ENCODE results near the gene LMX1B.
A peak's percentile ranks its signal among the peaks of the same experiment; 100 is the strongest.
"Not testable (repeated sequence)": the region's sequence is repeated elsewhere in the genome, so short reads cannot be mapped to it uniquely, and the experiment has no call there.

The LMX1B gene

GRCh38 chr9:126633881-126634558 lies 20.3 kb downstream of the LMX1B start:
- DNase-seq (ENCODE audit: low spot score) = no peak

GRCh38 chr9:126635061-126635460 lies 21.3 kb downstream of the LMX1B start:
- no peak for DNase-seq (ENCODE audit: low spot score)

GRCh38 chr9:126635661-126636439 lies 22.1 kb downstream of the LMX1B start:
- DNase-seq (ENCODE audit: low spot score) = no peak

GRCh38 chr9:126636983-126637798 lies 23.5 kb downstream of the LMX1B start:
- DNase-seq (ENCODE audit: low spot score) = peak; percentile 73

DNA sequence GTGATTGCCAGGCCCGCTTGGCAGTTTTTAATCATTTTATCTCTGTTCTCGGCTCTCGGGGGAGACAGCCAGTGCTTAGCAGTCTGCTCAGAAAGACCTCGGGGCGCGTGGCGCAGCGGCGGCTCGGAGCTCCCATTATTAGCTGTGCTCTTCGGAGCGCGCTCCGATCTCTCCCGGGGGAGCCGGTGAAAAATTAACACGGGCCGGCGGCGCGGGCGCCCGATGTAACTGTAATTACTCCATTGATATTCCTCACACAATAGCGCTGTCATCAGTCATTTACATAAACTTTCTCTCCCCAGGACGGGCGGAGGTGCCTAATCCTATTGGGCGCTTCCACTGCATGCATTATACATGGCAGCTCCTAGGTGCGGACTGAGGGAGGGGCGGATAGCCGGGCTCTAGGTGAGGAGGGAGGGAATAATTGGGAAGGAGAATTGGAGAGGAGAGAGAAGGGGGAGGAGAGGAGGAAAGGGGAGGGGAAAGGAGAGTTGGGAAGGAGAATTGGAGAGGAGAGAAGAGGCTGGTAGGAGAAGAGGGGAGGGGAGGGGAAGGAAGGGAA lies 24.9 kb downstream of the LMX1B start:
- DNase-seq (ENCODE audit: low spot score) = no peak

DNA sequence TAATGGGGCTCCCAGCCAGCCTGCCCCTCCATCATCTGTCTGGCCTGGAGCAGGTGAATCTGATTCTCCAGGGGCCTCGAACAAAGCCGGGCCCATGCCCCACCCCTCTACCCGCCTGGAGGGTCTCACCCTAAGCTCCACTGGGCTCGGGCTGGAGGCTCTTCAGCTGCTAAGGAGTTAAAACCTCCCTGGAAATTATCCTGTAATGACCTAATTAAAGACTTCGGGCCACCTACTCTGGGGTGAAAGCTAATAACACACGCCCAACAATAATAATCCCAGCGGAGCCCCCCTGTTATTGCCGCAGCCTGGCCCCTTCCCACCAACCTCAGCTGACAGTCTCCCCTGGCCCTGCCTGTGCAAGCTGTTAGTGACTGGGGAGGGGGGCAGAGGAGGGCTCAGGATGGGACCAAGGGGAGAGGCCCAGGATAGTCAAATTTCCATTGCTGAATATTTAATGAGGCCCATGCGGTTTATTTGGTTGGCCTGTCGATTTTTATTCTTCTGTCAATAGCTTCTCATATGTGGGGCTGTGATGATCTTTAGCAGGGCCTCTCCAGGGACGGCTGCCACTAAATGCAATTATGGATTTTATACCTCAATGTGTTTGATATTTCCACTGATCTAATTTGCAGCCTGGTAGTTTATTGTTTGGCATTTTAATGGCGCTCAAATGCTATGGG lies 25.7 kb downstream of the LMX1B start:
- DNase-seq (ENCODE audit: low spot score) = no peak

DNA sequence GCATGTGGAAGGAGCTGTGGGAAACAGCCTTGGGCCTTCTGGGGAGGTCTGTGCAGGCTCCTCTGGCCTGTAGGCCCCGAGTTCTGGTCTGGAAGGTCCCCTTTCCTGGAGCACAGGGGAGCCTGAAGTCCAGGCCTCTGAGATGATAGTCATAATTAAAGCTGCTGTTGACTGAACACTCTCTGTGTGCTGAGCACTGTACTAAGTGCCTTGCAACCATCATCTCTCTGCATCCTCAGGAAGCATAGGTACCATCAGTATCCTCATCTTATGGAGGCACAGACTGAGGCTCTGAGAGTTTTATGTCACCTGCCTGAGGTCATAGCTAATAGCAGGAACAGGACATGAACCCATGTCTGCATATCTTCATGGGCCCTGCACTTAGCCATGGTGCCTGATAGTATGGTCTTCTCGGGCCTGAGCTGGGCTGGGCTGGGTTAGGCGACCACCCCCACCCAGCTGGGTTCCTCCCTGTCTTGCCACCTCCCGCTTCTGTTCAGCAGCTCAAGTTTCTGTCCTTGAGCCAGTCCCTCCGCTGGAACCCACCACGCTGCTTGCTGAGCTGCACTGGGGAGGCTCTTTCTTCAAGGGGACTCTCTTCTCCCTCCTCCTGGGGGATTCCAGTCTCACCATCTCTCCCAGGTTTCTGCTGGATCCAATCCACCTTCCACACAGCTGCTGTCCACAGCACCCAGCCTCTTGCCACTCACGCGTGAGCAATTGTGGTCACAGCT lies 27.6 kb downstream of the LMX1B start:
- DNase-seq (ENCODE audit: low spot score) = no peak

- no peak for DNase-seq (ENCODE audit: low spot score)
These were observed 28.4 kb downstream of the LMX1B start for GRCh38 chr9:126642010-126642744.

GRCh38 chr9:126642839-126643238 lies 29.1 kb downstream of the LMX1B start:
- DNase-seq (ENCODE audit: low spot score) = no peak

DNA sequence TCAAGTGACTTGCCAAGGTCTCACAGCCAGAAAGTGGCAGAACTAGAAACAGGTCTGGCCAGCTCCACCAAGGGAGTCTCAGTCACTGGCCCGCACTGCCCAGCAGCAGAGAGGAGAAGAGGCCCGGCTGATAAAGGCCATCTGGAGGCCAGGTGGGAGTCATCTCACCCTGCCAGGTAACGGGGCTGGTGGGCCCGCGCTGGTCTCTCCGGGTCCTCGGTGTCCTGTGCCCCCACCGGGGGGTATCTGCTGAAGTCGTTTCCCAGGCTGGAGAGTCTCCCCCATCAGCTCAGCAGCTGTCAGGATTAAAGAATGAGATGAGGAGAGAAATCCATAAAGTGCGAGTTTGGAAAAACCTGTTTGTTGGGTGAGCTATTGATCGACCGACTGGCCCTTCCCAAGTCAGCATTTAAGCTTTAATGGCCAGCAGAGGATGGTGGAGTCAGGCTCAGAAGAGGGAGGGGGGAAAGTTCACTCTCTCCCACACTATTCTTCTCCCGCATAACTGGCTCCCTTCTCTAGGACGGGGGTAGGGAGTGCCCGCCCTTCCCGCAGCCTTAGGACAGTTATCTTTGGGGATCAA lies 30.3 kb downstream of the LMX1B start:
- DNase-seq (ENCODE audit: low spot score) = no peak

- DNase-seq (ENCODE audit: low spot score) = no peak
These were observed 32.4 kb downstream of the LMX1B start for GRCh38 chr9:126646162-126646561.

- DNase-seq (ENCODE audit: low spot score) = no peak
These were observed 34.1 kb downstream of the LMX1B start for GRCh38 chr9:126647585-126648411.

- no peak for DNase-seq (ENCODE audit: low spot score)
These were observed 35.7 kb downstream of the LMX1B start for GRCh38 chr9:126649477-126649876.

- no peak for DNase-seq (ENCODE audit: low spot score)
These were observed 36.9 kb downstream of the LMX1B start for GRCh38 chr9:126650404-126651341.

DNA sequence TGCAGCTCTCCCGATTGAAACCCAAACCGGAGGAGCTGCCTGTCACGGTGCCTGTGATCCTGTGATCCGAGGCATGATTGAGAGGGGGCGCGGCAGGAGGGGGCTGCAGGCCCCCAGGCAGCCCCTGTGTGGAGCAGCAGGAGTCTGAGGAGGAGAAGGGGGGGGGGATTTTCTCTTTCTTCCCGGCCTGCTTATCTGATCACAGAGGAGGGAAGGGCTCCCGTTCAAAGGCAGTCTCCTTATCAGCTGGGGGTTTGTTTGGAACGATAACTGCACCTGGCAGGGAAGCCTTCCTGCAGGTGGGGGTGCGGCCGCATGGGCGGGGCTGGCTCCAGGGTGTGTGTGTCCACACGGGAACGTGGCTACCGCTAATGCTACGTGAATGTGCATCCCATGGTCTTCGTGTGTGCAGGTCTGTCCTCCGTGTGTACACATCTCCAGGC lies 38.4 kb downstream of the LMX1B start:
- DNase-seq (ENCODE audit: low spot score) = no peak

GRCh38 chr9:126654124-126654523 lies 40.4 kb downstream of the LMX1B start:
- no peak for DNase-seq (ENCODE audit: low spot score)

GRCh38 chr9:126656214-126656613 lies 42.5 kb downstream of the LMX1B start:
- DNase-seq (ENCODE audit: low spot score) = not testable (repeated sequence)
